HG03575 (cell line): ENCODE measurements around the gene LBR.

Source experiments
- ATAC-seq: cut with Tn5 transposase; IDR thresholded peaks from one replicate; pipeline ENCODE4 v1.9.1; 2021; ENCODE audit not compliant: unreplicated experiment, insufficient number of reproducible peaks, low FRiP score; ENCODE audit errors: extremely low read depth

Gene LBR

DNA sequence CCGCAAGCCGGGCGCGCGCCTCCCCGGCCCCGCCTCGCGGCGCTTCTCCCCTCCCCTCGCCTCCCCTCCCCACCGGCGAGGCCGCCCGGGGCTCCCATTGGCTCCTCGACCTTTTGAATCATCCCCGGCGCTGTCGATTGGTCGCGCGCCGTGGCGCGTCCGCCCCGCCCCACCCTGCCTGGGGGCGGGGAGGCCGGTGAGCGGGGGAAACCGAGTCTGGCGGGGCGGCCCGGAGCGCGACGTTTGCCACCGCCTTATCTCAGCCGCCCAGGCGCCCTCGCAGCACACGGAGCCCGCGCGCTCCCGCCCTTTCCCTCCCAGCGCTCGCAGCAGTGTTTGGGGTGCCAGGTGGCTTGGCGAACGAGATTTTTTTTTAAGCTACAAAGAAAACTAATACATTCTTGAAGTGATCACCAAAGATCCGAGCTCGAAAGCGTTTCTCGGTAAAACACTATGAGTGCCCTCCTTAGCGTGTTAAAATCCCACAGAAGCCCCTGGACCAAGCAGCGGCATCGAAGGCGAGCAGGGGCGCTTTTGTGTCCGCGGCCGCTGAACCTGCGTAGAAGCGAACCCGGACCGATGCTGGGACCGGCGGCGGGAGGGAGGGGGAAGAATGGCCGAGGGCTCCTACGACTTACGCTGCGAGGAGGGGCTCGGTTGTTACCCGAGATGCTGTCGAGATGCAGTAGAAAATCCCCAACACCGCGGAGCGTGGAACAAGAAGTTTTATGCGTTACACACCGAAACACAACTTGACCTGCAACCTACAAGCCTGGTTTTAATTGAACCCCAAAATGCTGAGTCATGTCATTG, 436 bp upstream of the LBR start:
- ATAC-seq, result peak; percentile 33

DNA sequence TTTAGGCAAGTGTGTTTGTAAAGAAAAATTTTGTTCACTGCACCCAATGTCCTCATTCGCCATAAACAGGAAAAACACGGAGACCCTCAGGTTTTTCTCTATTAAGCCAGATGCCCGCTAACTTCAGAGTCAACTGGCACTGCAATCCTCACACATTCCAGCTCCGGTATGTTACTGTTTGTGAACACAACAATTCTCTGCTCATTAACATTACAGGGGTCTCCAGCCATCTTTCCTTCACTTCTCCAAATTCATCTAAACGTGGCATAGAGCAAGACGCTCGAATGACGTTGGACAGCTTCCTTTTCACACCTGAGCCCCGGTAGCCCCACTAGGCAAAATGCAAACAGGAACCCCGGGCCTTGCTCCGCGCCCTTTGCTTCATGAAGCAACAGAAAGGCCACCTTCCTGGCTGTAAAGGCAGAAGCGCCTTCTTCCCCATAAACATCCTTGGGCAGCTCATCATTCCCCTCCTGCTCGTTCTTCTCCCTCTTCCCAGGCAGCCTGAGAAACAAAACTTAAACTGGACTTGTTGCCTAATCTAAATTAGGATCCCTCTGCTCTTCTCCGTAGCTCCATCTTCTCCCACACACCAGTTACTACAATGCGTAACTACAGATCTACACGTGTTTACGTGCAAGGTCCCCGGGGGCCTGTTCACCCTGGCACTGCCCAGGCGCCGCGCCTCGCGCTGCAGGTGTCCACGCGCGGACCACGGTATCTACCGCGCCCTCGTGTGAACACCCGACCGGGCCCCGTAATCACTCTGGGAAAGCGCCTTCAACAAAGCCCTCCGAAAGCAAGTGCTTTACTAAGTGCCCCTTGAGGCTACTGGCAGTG, 1.2 kb downstream of the LBR start:
- ATAC-seq, result peak; percentile 22

DNA sequence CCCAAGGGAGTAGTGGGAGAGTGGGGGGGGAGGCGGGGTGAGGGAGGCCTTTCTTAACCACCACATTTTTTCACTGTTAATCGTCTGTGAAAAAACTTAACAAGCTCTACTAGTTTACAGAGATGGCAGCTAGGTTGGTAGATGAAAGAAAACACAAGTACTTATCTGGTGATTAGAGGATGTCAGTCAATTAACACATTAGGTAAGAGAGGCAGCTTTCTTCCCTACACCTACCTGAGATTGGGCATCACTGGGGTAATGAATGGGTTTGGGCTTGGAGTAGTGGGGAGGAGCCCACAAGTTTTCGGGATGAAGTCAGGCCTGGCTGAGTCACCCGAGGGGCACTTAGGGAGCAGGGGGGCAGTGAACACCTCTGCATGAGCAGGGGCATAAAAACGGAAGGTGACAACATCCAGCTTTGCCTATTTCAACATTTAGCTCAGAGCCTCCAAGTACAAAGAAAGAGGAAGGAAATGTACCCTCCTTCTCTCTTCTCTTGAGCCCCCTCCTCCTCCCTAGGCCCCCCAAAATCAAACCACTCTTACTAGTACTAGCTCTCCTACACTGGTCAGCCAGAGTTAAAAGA, 2.5 kb downstream of the LBR start:
- no peak for ATAC-seq

DNA sequence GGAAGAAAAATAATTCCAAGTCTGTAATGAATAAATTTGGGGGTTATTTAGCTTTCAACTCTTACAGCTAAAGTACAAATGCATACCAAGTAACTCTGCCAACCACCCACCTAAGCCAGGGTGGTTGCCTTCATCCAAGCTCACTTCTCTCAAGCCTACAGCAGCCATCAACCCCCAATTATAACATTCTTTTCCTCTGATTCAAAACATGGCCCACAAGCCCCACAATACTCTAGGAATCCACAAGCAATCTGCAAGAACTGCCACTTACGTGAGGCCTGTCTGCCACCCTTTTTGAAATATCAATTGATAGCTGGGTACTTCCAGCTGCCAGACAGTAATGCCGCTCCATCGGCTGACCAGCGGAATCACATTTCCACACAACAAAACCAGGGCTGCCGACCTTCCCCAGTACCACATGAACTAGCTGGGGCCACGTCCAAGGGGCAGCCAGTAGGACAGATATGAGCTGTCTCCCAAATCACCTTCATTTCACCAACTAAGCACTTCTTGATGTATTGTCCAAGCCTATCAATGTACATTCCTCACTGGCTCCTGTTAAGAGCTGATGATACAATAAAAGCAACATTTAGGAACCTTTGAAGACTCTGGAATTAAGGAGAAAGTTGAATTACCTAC, 3.2 kb downstream of the LBR start:
- no peak for ATAC-seq

DNA sequence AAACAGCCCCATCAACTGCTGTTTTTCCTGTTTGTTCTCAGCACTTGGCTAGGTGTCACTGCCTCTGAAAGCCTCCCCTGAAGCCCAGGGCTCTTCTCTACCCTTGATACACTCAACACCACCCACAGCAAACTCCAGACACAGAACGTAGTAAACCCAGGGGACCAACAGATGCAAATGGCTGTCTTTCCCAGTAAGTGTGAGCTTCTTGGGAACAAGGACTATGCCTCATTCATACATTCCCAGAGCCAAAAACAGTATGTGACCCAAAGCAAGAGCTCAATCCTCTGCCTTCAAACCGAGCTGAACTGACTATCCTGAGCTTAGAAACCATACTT, 4.4 kb downstream of the LBR start:
- ATAC-seq, result no peak

DNA sequence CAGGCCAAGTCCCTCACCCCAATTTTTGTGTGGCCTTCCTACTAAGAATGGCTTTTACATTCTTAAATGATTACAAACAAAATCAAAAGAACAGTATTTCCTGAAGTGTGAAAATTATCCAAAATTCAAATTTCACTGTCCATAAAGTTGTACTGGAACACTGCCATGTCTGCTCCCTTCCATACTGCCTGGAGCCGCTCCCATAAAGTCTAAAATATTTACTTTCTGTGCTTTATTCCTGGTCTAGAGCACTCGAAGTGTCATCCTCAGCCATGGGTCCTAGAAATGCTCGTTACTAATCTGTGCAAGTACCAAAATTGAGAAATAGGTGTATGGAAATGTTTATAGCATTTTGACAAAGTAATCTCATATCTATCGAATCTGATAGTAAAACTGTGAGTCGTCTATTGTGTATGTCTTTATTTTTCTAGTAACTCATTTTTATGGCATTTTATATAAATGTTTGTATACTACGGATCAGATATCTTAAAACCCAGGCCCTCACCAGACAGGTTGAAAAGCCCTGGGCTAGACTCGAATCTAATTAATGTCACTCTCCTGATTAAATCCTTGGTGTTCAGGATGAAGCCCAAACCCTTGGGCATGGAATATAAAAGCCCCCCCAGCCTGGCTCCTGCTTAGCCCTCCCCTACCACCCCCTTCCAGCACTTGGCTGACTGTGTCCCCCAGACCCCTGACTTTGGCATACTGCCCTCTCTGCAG, 4.9 kb downstream of the LBR start:
- no peak for ATAC-seq

DNA sequence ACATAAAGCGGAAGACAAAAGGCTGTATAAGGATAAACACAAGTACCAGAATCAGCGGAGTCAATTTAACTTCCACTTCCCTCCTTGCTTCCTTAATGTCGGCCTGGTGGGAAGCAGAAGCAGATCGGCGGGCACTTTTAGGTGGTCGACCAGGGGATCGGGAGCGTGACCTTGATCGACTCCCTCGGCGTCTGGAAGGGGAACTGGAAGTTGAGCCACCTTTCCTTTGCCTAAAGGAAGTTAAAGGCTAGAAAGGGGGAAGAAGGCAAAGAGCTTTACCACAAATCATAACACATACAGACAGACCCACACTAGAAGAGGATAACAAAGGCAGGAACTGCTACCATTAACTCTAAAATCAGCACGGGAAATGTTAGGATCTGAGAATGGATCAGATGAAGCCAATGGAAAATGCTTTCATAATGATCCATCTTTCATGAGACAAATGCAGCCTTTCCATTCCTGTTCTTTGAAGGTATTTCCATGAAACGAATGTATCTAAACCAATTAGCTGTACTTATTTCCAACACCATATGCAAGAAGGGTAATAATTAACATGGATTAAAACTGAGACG, 5.7 kb downstream of the LBR start:
- no peak for ATAC-seq

DNA sequence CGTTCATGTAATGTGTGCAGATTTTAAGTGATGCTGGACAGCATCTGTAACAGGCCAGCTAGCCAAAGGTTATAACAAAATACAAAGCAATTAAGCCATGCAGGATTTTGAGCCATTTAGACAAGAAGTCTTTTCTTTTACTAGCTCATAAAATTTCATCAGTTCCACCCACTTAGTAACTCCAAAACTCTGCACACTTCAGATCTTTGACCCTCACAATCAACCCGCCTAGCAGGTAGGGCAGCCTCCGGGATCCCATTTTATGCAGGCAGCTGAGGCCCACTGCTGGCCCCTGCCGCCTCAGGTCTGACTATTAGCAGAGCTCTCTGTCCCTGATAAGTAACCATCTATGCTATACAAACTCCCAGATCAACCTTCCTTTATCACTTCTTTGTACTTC, 9.2 kb downstream of the LBR start:
- no peak for ATAC-seq

DNA sequence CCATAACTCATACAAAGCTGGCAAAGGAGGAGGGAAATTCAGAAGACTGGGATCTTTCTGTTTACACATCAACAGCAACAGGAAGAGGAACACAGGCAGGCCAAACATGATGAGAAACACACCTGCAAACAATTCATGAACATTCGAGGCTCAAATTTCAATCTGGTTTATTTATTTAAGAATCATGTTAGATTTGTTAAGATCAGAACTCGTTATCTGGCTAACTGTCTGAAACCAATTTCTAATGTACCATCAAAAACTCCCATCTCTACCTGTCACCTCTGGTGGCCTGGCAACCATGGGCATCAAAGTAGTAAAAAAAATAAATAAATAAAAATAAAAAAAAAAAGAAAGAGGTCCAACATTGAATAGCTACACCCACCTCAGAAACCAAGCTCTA, 9.8 kb downstream of the LBR start:
- ATAC-seq, result no peak

DNA sequence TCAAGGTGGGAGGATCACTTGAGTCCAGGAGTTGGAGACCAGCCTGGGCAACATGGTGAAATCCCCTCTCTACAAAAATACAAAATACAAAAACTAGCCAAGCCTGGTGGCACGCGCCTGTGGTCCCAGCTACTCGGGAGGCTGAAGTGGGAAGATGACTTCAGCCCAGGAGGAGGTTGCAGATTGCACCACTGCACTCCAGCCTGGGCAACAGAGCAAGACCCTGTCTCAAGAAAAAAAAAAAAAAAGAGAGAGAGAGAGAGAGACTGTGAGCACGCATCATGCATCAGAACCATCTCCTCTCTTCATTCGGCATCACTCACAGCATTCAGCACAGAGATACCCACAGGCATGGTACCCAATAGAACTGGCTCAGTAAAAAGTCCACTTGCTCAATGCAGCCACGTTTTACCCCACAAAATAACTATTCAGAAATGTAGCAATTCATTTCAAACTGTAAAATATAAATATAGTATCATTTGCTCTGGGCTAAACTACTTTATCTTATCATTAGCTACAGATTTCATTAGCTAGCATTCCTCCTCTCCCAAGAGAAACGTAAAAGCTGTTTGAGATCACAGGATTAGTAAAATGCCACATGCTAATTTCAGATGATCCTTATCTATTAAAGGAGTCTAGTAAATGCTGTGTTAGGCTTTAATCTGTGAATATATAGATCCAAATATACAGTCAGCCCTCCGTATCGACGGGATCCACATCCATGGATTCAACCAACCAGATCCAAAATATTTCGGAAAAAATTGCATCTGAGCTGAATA, 11.7 kb downstream of the LBR start:
- ATAC-seq, result no peak

DNA sequence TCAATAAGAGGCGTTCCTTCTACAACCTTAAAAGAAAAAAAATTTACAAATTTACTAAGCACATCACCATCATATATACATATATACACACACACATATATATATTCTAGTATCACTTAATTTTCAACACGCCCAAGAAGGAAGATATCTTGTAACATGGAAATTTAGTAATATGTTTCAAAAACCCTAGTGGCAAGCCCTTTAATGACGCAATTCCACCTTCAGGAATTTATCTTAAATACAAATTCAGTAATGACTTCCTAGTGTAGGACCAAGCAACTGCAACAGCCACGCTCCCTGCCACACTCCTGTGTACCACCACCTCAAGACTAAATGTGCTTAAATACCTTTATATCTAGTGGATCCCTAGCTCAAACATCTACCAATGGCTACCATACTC, 12.5 kb downstream of the LBR start:
- no peak for ATAC-seq

DNA sequence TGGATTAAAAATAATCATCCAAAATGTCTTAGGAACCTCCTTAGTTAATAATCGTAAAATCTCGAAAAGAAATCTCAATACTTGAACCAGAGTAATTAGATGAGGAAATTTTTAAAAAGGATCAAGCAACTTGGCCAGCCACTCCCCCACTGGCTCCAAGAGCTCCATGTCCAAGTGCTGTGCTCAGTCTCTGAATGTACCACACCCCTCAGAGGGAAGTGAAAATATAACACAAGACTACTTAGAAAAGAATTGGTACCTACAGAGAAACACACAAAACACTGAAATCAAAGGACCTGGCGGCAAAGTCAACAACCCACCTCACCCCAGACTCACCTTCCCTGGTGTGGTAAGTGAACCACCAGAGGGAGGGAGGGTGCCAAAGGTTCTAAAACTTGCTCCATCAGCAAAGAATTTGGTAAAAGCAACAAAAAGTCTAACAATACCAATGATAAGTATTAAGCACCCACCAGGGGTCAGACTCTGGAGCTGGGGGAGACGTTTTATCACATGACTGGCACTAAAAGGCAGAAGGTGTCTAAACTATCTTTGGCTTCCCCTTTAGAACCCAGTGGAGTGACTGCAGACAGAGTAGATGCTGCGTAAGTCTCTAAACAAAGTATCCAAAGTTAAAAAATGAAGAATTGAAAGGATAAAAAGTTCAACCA, 14.0 kb downstream of the LBR start:
- ATAC-seq, result no peak

DNA sequence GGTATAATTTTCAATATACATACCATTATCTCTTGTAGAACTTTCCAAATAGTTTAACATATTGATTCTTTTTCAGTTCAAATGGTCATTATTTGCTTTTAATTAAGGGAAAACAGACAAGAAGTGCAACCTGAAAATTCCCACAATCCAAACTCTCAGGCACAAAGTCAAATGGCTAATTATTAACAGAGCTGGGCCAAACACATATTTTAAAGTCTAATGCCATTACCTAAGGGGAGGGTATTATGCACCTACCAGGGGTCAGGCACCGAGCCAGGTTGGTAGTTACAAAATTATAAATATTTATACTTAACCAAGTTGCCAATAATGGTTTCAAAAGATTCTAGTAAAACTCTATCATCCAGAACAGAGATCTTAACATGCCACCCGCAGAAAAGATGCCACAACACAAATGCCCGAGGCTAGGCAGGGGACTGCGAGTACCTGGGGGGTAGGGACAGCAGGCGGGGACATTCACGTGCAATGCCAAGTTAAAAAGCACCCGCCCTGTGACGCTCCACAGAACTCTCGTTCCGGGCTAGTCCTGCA, 15.0 kb downstream of the LBR start:
- no peak for ATAC-seq

DNA sequence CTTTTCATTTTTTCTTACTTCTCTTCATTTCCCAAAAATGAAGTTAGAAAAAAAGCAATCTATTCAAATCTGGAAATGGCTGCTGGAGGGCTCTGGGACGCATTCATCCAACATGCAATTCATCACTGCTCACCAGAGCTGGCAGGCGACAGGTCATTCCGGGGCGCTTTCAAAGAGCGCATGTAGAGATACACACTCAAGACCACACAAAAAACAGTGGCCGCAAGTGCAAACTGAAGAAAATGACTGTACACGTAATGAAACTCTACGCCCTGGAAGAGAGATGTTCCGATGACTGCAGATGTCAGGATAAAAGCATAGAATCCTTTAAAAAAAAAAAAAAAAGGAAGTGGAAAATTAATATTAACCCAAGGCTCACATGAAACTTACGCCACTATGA, 15.5 kb downstream of the LBR start:
- ATAC-seq, result no peak

DNA sequence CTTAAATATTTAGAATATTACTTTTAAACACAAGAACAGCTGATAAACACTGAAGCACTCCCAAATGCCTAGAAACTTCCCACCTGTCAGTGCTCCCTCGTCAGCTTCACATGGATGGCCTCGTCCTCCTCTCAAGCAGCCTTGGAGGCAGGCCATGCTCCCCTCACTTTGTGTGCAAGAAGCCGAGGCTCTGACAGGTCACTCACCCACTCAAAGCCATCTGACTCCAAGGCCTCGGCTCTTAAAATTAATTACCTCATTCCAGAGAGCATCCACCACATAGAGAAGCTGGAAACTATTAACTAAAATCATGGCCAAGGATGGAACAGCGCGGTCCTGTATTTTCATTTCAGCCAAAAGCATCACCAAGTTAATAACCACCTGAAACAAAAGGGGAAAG, 17.8 kb downstream of the LBR start:
- ATAC-seq, result no peak

DNA sequence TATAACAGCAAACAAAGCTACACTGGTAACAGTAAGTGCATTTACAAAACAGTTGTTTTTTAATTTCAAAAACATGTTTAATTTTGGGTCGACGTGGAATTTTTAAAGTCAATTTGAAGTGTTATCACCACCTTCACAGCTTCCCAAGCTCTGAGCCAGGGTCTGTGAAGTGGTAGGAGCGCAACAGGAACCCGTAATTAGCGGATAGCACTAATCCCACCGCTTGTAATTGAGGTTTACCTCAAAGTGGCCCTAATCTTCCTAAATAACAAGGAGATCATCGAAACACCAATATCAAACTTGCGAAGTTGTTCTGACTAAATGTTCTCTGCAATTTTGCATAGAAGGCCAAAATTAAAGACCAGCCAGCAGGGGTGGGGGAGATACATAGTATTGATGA, 18.8 kb downstream of the LBR start:
- no peak for ATAC-seq

DNA sequence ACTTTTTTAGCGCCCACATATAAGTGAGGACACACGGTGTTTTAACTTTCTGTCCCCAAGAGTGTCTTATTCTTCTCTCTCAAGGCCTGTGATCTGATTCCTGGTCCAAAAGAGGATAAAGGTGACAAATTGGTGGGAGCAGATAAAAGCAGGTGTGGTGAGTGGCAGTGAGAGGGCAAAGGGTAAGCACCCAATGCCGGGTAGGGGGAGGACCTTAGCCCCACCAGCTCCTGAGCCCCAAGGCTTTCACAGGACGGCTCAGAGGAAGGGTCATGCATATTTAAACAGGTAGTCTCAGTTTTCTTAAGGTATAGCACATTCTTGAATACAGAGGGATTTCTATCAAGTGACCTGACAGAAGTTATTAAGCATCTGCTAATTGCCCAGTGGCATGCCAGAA, 19.6 kb downstream of the LBR start:
- no peak for ATAC-seq
